DND-41 (cell line): Measurements from ENCODE around the gene CYTIP.

Experiments used
- CTCF ChIP-seq: IDR thresholded peaks from 2 replicates; pipeline ENCODE4 v1.5.1; 2012; ENCODE audit warnings: borderline replicate concordance, low read length, moderate library complexity, mild to moderate bottlenecking; ENCODE audit not compliant: poor library complexity, severe bottlenecking; ENCODE audit errors: extremely low read depth
- EZH2 ChIP-seq: IDR thresholded peaks from 3 replicates; pipeline ENCODE4 v1.6.1; 2012; ENCODE audit warnings: borderline replicate concordance, low read depth, mild to moderate bottlenecking, moderate library complexity, low read length, inconsistent platforms; ENCODE audit not compliant: severe bottlenecking

- no peak for TF ChIP-seq EZH2
- TF ChIP-seq CTCF = no peak
Measured at GRCh38 chr2:157441072-157441454, 2.8 kb downstream of the CYTIP start.
